Fibroblast of lung (primary cell): ENCODE data around the gene KRT6B. TPM values are rescaled to one million over a fixed set of nuclear protein-coding genes. Genes with fewer than 3 reads are reported as not detected.

Source experiments
- DNase-seq, 2 donors: peaks; one replicate each; pipeline versions ENCODE4 v3.0.0 to v3.0.0-alpha.2; 2010; ENCODE audit warnings: low read depth in 2 of 2
- H2AFZ ChIP-seq: 2 replicates; pipeline ENCODE4 v1.5.1; 2012; ENCODE audit warnings: low read length, control low read depth, inconsistent platforms
- H3K27ac ChIP-seq: 2 replicates; pipeline ENCODE4 v1.5.1; 2011; ENCODE audit warnings: low read length, control low read depth; ENCODE audit not compliant: insufficient read depth
- H3K27me3 ChIP-seq: 2 replicates; pipeline ENCODE4 v1.5.1; 2011; ENCODE audit warnings: mild to moderate bottlenecking, low read length; ENCODE audit not compliant: control insufficient read depth, insufficient read depth
- H3K36me3 ChIP-seq: 2 replicates; pipeline ENCODE4 v1.5.1; 2011; ENCODE audit warnings: low read length; ENCODE audit not compliant: control insufficient read depth, insufficient read depth
- H3K4me1 ChIP-seq: 2 replicates; pipeline ENCODE4 v1.5.1; 2011; ENCODE audit warnings: low read length; ENCODE audit not compliant: control insufficient read depth, insufficient read depth; ENCODE audit errors: extremely low read depth
- H3K4me2 ChIP-seq: 2 replicates; pipeline ENCODE4 v1.5.1; 2011; ENCODE audit warnings: low read length, control low read depth; ENCODE audit not compliant: insufficient read depth; ENCODE audit errors: extremely low read depth
- H3K4me3 ChIP-seq, 4 experiments: fragments of 200-600 bp in 1 of 4; sonication (generic) in 1 of 4; replicated peaks in 1 of 4; 2 replicates each; pipeline ENCODE4 v1.5.1; 2011 to 2016; ENCODE audit warnings: low read length in 4 of 4, low read depth in 3 of 4, mild to moderate bottlenecking in 3 of 4, control low read depth in 2 of 4, inconsistent platforms in 1 of 4, mixed read lengths in 1 of 4; ENCODE audit not compliant: insufficient read depth in 1 of 4; ENCODE audit errors: control extremely low read depth in 1 of 4
- H3K79me2 ChIP-seq: 2 replicates; pipeline ENCODE4 v1.5.1; 2012; ENCODE audit warnings: mild to moderate bottlenecking, low read length, inconsistent platforms; ENCODE audit not compliant: control insufficient read depth, insufficient read depth
- H3K9ac ChIP-seq: 2 replicates; pipeline ENCODE4 v1.5.1; 2011; ENCODE audit warnings: mild to moderate bottlenecking, low read length, control low read depth; ENCODE audit not compliant: insufficient read depth
- H3K9me3 ChIP-seq: 2 replicates; pipeline ENCODE4 v1.5.1; 2012; ENCODE audit warnings: low read depth, low read length; ENCODE audit not compliant: control insufficient read depth, insufficient read depth
- H4K20me1 ChIP-seq: 2 replicates; pipeline ENCODE4 v1.5.1; 2011; ENCODE audit warnings: low read length; ENCODE audit not compliant: control insufficient read depth, insufficient read depth; ENCODE audit errors: extremely low read depth
- CTCF ChIP-seq, 2 donors: IDR thresholded peaks in 1 of 2; conservative IDR thresholded peaks in 1 of 2; 1 replicate in 1 of 2; 2 replicates in 1 of 2; pipeline ENCODE4 v1.5.1; 2011 to 2012; ENCODE audit warnings: low read length in 2 of 2, control low read depth in 1 of 2, inconsistent platforms in 1 of 2, low read depth in 1 of 2, mild to moderate bottlenecking in 1 of 2
- EZH2 ChIP-seq: IDR thresholded peaks from 2 replicates; pipeline ENCODE4 v1.5.1; 2012; ENCODE audit warnings: low read length, control low read depth, mild to moderate bottlenecking; ENCODE audit errors: missing control alignments
- polyA plus RNA-seq, 2 donors: library from polyadenylated mRNA; depleted of rRNA in 1 of 2; stranded (reverse) in 1 of 2; unstranded in 1 of 2; fragments of >200 nt; gene quantifications; 2 replicates each; pipeline ENCODE4 v1.2.1, GENCODE V29; 2011 to 2012; ENCODE audit warnings: missing spikeins in 1 of 2
- total RNA-seq: library from RNA; depleted of rRNA; stranded (reverse); fragments of >200 nt; gene quantifications from 2 replicates; pipeline ENCODE4 v1.2.1, GENCODE V29; 2014

KRT6B gene
- total and polyA plus RNA-seq, 2 donors (not counting 1 experiment from before 2014, with no cell fraction given), result 0.07 TPM; not detected in 1

GRCh38 chr12:52401926-52402325 is 50.0 kb downstream of the KRT6B start:
- Histone ChIP-seq H3K36me3 (no peaks in the 10 kb centered on the region), H4K20me1 (no peaks in the 10 kb centered on the region), H3K4me3 (no peak overlapping the region), H3K4me1 (no peaks in the 10 kb centered on the region), H3K79me2 (no peaks in the 10 kb centered on the region), H2AFZ (no peak overlapping the region), H3K27ac (no peak overlapping the region), H3K27me3 (peaks cover 7% of the 10 kb centered on the region), H3K9me3 (no peaks in the 10 kb centered on the region), H3K4me2 (no peak overlapping the region), H3K9ac (no peak overlapping the region)
- no peak for DNase-seq
- TF ChIP-seq EZH2 (no peak), CTCF (conservative IDR thresholded peaks at IDR 0.05 in 1 of 2, IDR thresholded peaks at IDR 0.05 in 1 of 2; ENCODE audit: low read depth in 1 of 2, low read length in 2 of 2) (no peak)

GRCh38 chr12:52401526-52401925 is 50.4 kb downstream of the KRT6B start:
- Histone ChIP-seq H3K4me1 (no peaks in the 10 kb centered on the region), H3K27me3 (peaks cover 7% of the 10 kb centered on the region), H3K79me2 (no peaks in the 10 kb centered on the region), H3K9ac (no peak overlapping the region), H3K9me3 (no peaks in the 10 kb centered on the region), H3K27ac (no peak overlapping the region), H2AFZ (no peak overlapping the region), H4K20me1 (no peaks in the 10 kb centered on the region), H3K4me2 (no peak overlapping the region), H3K36me3 (no peaks in the 10 kb centered on the region), H3K4me3 (no peak overlapping the region)
- TF ChIP-seq EZH2 (no peak), CTCF (conservative IDR thresholded peaks at IDR 0.05 in 1 of 2, IDR thresholded peaks at IDR 0.05 in 1 of 2; ENCODE audit: low read depth in 1 of 2, low read length in 2 of 2) (no peak)
- DNase-seq, result no peak

GRCh38 chr12:52400906-52401305 is 51.0 kb downstream of the KRT6B start:
- no peak for TF ChIP-seq EZH2
- TF ChIP-seq CTCF (conservative IDR thresholded peaks at IDR 0.05 in 1 of 2, IDR thresholded peaks at IDR 0.05 in 1 of 2; ENCODE audit: low read depth in 1 of 2, low read length in 2 of 2), result no peak

More at GRCh38 chr12:52400906-52401305, 51.0 kb downstream of the KRT6B start:
- no peak overlapping the region for H2AFZ ChIP-seq
- no peak overlapping the region for H3K4me2 ChIP-seq
- no peak overlapping the region for H3K9ac ChIP-seq
- H3K79me2 ChIP-seq, result no peaks in the 10 kb centered on the region
- H3K27me3 ChIP-seq, result peaks cover 7% of the 10 kb centered on the region
- no peak overlapping the region for H3K4me3 ChIP-seq
- no peaks in the 10 kb centered on the region for H3K9me3 ChIP-seq
- no peaks in the 10 kb centered on the region for H4K20me1 ChIP-seq
- no peak overlapping the region for H3K27ac ChIP-seq
- no peaks in the 10 kb centered on the region for H3K36me3 ChIP-seq
- H3K4me1 ChIP-seq, result no peaks in the 10 kb centered on the region
- no peak for DNase-seq
